CD4-positive, alpha-beta T cell treated with Interferon alpha-2 for 1 hour (primary cell): ENCODE data around the gene CPVL.

Experiments used
- DNase-seq, 2 donors: peaks; one replicate each; pipeline ENCODE4 v3.0.0-alpha.2; 2020 to 2022

CPVL gene

DNA sequence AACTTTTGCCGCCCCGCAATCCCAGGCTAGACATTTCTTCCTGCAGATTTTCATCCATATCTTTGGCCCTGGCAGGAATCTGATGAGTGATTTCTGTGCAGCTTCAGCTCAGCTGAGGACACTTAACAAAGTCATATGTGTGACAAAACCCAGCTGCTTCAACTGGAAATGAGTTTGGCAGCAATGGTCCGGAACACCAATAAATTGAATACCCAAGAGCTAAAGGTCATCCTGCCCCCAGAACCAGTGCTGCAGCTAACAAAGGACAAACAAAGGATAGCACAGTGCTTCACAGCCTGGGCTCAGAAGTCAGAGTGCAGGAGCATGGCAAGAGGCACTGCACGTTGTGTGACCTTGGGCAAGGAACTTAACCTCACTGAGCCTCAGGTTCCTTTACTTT is 148.2 kb downstream of the CPVL start:
- no peak for DNase-seq

DNA sequence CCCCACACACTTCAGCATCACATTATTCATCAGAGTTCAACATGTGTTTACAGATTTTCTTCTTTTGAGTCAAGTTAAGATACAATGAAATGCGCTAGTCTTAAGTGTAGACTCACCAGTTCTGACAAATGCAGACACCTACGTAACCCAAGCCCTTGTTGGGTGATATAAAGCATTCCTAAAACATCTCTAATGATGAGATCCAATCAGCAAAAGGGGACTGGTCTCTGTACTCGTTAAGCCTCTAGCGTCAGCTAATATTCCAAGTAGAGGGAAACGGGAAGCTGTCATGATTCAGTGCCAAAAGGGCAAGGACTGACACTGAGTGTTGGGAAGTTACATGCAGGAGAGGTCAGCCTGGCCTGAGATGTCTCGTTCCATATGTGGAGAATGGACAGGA is 149.5 kb downstream of the CPVL start:
- DNase-seq = no peak

DNA sequence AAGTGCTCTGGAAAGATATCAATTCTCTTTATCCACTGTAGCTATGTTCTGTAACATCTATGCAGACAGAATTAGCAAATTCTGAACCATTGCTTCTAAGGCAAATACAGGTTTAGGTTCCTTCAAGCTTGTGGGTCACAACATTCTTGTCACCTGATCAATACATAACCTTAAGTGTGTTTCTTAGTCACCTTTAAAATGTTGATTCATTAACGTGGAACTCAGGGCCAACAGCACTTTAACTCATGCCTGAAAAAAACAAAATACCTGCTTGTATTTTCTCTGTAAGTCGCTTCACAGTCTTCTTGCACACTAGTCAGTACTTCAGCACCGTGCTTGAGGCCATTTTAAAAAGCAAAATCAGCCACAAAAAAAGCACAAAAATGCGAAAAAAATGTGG is 153.0 kb downstream of the CPVL start:
- DNase-seq = no peak

DNA sequence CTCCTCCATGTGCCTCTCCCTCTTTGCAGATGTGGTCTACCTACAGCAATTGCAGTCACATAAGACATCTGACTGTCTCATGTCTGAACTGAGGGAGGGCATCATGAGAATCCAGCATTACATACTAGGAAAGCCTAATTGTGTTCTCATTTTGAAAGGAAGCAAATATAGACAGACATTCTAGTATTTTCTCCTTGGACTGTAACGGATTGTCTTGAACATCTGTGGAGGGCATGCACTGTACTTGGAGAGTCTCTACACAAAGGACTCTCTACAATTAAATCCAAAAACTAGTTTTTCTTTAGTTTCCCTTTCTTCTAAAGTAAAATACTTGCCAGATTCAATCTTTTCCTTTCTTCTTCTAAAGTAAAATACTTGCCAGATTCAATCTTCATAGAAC is 153.5 kb downstream of the CPVL start:
- no peak for DNase-seq

DNA sequence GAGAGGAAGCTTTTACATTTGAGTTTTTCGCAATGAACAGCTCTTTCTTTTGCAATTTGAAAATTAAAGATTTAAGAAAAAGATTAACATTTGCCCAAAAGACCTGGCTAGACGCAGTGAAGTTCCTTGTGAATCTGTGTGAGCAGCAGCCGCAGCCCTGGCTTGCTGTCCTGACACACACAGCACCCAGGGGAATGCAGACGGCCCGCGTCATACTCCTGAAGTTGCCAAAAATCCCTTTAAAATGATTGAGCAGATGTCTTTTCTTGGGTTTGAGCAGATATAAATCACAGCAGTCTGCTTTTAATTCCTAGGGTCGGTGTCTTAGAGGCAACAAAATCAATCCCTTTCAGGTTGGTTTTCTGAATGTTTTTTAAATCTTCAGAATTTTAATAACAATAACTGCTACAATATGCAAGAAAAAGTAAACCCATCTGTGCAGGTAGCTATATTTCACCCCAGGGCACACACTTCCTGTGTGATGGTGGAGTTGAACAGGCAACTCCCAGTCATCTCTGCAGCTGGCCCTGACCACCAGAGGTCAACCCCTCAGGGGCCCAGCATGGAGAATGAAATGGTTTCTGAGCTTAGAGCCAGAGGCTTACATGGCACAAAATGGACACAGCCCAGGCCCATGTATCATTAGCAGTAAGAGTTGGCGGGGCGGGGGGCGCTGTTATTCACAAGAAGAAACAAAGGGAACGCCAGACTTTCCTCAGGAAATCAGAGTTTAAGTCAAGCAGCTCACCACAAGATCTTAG is 156.0 kb downstream of the CPVL start:
- no peak for DNase-seq

DNA sequence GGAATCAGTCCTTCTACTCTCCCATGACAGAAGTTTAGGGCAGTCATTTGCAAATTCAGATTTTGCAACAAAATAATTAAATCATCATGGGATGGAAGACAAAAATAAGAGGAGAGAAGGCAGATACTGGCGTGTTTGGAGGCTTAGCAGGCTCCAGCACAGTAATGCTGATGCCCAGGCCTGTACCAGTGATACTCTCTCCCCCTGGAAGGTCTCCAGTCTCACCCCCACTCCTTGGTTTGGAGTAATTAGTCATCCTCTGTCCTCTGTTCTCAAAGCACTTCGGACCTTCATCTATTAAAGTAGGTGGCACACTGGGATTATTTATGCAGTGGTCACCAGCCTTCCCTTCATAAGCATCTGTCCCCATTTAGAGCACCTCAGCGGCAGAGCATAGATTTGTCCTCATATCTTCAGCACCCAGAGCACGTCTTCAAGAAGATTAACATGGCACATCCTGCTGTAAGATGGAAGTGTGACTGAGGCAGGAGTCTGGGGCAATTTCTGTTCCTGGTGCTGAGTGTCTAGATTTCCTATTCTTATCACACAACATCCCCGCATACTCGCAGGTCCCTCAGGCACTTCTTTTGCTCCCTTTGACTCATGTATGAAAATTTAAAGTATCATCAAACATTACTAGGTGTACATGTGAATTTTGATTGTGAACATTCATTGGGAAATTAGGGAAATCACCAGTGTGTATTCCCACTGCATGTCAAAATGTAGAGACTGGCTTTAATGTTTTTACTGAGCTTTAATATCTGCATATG is 156.9 kb downstream of the CPVL start:
- DNase-seq = no peak

DNA sequence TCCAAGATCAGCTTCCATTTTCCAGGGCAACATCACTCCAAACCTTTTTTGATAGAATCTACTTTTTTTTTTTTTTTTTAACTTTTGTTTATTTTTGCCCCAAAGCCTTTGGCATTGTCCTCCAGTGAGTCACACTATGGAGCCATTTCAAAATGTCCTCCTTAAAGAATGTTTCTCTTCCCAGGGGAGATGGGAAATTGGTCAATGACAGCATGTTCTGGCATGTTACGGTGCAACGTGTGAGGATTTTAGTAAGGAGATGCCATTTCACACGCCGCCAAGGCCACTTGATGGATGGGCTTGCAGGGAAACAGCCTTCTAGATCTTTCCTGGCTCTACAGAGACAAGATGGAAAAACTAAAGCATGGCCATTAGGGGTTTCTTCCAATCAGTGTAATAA is 157.5 kb downstream of the CPVL start:
- no peak for DNase-seq

DNA sequence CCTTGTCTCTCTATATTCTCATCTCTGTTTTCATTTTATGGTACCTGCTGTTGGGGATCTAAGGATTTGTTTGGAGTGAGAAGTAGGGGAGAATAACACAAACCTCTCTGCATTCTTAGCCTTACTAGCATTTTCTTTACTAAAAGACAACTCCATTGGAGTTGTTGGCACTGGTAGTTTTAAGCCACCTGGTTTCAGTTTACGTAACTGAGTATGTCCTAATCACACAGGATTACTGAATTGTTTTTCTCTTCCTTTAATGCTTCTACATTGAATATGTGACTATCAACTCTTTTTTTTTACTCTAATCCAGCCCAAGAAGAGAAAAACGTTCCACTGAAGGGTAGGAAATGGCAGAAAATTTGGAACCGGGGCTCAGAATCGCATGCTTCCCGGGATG is 158.2 kb downstream of the CPVL start:
- no peak for DNase-seq

DNA sequence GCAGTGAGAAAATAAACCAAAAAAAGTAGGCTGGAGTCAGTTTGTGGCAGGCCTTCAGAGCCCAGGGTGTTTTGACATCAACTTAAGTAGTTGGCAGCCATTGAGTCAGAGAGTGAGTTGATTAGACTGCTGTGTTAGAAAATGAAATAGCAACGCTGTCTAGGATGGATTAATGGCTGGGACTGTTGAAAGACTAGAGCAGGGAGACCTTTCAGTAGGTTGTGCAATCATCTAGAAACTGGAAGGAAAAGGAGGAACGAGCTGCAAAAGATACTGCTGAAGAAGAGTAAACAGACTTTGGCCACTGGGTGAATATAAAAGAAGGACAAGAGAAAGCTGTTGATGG is 159.6 kb downstream of the CPVL start:
- no peak for DNase-seq

DNA sequence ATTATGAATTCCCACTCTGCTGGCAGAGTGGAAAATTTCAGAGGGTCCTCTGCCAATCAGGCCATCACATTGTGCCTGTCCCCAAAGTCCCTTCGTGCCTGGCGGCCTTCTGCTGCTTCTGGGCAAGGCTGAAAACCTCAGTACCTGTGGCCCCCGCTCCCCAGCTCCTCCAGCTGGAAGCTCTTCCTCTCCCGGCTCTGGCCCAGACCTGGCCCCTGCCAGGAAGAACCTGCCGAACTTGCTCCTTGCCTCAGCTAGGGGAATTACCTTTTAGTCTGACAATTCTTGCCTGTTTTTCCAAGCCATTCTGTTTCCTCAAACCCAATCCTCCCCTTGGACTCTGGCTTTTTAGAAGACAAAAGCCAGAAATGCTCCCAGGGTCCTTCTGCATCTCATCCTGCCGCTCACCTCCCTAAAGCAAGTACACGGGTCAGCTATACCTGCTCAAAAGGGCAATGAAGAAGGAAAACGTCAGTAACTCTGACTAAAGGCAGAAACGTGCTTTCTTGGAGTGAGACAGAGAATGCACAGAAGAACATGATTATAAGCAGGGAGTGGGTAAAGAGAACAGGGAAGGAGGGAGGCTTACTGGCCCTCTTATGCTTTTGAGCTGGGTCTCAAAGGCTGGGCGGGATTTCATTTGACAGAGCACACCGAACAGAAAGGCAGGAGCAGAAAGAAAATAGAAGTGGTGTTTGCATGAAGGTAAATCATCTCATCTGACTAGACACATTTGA is 160.1 kb downstream of the CPVL start:
- DNase-seq = no peak

DNA sequence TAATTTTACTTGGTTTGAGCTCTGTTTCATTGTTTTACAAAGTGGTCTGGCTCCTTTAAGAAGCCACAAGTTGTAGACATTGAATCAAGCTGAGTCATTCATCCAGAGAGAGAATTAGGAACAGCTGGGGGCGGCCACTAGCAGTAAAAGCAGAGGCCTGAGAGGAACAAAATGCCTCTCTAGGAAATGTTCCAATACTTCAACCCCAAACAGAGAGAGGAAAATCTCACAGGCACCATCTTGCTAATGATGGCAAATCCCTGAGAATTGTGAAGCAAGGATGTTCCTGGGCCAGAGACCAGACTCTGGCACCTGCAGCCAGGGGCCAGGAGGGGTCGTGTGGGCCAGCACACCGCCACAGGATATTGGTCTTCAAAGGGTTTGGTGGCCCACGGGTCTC is 161.7 kb downstream of the CPVL start:
- no peak for DNase-seq

DNA sequence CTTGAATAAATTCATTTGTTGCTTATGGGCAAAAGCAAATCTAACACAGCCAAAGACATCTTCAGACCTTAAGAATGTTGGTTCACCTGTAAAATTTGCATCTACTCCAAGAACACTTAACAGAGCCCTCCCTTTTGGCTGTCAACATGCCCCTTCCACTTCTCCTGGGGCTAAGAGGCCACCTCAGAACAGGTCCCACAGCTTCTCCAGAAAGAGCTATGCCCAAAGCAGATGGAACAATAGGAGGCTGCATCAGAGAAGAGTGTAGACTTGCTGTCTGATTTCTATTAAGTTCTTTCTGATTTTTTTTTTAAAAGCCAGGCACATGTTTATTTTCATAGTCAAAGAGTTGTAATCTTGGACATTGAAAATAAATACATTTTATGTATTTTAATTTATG is 162.1 kb downstream of the CPVL start:
- no peak for DNase-seq

DNA sequence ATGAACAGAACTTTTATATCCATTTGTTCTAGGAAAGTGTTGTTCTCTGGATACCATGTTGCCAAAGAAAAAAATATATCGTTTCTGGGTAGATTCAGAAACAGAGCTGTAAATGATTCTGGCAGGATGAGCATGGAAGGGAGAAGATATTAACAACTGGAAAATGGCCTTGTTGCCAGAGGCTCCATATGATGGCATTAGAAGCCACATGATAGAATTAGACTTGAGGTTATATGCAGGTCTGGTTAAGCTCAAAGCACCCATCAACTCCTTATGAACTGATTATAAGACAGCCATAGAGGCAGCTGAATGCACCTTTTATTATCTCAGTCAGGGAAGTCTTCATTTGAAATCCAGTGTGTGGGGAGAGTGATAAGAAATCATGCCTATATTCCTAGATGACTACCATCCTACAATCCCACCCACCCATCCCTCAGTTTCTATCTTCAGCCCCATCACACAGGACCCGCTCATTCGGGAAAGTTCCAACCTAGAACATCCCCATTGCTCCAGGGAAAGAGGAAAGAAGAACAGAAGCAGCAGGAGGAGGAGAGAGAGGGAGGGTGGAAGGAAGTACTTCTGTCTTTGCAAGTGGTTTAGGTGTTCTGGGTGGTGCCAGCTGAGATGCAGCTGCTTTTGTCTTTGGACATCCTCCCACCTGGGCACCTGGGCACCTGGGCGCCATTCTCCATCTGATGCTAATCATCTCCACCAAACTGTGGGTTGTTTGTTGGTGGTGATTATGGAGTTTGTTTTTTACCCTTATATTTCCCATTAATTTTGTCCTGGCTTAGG is 162.7 kb downstream of the CPVL start:
- DNase-seq = no peak

DNA sequence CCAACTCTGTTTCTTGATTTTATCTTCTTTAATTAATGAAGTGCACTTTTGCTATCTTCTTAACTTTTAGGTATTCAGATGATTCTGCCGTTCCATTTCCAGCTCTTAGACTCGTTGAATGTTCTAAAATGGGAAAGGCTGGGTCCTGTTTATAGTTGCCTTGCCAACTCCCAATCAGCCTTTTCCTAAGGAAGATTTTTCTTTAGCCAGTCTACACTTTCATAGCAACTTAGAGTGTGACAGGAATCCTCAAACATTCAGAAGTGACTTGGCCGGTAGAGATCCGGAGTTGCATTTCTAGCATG is 165.2 kb downstream of the CPVL start:
- no peak for DNase-seq

DNA sequence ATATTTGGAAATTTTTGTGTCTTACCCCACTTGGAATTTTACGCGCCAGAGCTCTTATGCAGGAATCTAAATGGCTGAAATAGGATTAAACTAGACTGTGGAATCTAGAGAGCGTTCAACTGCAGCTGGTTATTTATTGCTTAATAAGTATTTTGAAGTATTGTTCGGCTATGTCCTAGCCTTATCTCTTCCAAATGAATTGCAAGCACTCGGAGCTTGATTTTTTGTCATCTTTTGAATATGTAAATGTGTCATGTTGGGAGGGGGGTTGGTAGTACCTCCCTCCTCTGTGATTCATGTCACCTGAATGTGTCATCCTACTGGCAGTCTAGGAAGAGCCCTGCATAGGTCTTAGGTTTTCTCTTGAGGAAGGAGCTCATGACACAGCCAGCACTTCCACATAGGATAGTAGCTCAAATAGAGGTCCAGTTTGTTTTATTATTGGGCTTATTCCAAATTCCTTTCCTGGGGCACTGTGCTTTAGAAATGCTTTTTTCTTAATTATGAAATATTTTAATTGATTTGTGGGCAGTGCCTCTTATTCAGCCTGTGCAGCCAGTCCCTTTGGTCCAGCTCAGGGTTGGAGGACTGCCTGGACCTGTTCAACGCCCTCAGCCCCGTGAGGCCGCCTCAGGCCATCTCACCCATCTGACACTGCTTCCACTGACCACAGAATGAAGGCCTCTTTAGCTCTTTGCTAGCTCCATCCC is 165.7 kb downstream of the CPVL start:
- no peak for DNase-seq

DNA sequence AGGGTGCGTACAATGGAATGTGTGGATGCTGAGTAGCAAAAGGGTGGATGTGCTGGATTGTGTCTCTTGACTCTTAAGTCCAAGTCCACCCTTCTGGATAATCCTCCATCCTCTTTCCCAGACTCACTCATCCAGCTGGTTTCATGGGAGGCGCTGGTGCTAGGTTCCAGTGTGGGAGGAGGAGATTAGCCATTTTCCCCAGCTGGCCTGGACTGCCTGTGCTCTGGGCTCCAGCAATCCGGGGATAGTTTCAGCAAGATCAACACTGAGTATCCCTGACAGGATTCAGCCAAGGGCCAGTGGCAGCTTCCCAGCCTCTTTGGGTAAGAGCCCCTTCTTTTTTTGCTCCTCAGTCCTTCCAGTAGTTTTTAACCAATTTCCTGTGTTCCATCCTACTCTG is 166.6 kb downstream of the CPVL start:
- no peak for DNase-seq

DNA sequence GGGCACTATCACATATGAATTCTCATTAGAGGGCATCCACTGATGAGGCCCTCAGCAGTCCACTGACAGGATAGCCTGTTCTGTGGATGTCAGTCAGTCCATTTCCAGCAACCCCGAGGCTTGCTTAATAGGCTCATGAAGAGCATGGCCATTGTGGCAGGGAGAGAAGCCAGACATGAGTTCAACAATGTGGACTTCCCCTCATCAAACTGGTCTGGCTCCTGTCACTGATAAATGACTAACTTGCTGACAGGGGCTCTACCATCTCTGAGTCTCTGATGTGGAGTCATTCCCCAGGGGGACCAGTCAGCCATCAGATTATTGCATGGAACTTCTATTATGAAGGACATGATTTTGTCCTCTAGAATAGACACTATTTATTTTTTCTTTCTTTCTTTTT is 168.5 kb downstream of the CPVL start:
- no peak for DNase-seq

DNA sequence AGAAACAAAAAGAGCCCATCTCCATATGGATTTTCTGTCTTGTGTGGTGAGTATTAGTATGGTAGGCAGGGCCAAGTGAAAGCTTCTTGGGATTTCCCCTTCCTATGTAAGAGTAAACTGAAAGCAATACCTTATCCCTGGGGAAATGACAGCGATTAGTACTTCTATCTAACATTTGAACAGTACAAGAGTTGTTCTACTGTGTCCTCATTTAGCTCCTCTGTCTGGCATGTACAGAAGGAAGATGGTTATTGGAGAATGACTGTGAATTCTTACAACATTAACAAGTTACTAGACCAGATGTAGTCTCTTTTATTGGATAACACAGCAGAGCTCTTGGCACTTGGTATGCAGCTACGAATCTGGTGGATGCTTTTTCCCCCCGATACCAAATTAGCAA is 170.3 kb downstream of the CPVL start:
- no peak for DNase-seq

DNA sequence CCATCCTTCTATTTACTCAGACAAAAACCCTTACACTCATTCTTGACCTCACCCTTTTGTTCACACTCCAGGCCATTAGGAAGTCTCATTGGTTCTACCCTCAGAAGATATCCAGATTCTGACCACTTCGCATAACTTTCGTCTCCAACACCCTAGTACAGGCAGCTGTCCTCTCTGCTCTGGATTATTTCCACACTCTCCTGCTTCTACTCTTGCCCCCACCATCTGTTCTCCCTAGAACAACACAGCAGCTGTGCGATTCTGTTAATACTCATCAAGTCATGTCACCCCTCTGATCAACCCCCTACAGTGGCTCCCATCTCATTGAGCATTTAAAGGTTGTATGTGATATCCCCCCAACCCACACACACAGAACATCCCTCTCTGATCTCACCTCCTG is 172.7 kb downstream of the CPVL start:
- DNase-seq = no peak

DNA sequence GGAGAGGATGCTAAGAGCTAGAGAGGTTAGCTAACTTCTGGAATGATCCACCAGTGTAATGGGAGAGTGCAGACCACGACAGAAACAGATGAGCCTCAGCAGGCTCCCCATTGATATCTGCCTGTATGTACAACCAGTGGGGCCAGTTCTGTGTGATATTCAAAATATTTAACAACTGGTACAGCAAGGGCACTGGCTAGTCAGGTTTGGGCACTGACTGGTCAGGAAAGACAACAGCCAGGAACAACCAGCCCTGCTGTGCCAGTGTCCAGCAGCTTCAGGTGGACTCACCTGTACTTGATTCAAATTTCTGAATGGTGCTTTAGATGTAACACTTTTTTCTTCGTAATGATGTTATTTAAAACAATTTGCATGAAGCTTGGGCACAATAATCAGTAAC is 182.3 kb downstream of the CPVL start:
- no peak for DNase-seq

DNA sequence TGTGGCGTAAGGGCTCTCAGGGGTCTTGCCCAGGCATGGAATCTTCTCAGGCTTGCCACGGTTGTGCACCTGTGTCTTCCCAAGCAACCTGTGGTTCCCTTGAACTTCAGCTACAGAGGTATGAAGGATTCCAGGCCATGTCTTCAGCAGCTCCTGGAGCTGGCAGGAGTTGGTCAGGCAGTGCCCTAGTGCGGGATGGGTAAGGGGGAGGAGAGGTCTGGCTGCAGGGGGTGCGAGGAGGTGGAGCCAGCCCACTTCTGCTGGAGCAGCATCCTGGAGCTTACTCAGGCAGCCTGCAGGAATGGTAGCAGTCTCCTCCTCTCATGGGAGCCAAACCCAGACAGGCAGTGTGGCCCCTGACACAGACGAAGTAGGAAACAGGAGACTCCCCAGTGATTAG is 184.4 kb downstream of the CPVL start:
- DNase-seq = no peak

DNA sequence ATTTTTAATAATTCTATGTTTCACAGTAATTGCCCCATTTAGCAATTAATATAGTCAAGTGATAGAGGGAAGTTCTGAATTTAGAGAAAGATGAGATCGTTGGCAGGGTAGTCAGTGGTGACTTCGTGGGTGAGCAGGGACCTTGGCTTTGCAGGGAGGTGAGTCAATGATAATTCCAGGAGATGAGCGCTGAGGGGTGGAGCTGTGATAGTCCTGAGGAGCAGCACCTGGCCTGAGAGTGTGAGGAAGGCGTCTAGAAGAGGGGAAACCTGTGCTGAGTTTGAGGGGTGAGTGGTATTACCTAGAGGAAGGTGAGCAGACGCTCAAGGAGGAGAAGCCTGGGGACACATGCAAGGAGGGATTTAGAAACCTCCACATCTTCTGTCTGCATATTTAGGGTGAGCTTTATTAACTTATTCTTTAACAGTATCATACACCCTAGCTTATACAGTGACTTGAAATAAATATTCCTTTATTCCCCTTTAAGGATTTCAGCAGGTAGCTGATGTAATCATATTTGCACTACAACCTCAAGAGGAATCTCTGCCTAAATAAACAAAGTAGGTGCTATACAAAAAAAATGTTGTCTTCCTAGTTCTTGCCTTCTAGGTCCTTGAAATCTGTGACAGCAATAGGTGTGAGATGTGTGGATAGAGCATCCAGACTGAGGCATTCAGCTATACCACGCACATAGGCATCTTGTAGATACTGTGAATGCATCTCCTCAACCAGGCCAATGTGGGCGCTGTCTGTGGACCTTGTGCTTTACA is 186.1 kb downstream of the CPVL start:
- DNase-seq = no peak
